Endometrium (tissue), 2 donors: Measurements from ENCODE around the gene RTN1.
A peak's percentile ranks its signal among the peaks of the same experiment; 100 is the strongest.

Experiments used
- FAIRE-seq: peaks from 2 replicates; lab custom pipeline; 2012; peaks lifted over from hg19 to GRCh38; lab: Jason Lieb, UNC
- donor health status: control.
- donor health status: control.

RTN1 gene

GRCh38 chr14:59870277-59871165 is at the start of gene RTN1:
Gene RTN1 (minus strand): TSS chr14:59870776. CDS start chr14:59870630, 146 bp downstream.
- no peak for FAIRE-seq

GRCh38 chr14:59920378-59920683 is 49.8 kb upstream of the RTN1 start:
- no peak for FAIRE-seq

- FAIRE-seq, result no peak
Measured at GRCh38 chr14:59919570-59920377, 49.2 kb upstream of the RTN1 start, which contains the start of gene LRRC9. Gene LRRC9 (plus strand): TSS chr14:59920144.

GRCh38 chr14:59918824-59919569 is 48.4 kb upstream of the RTN1 start:
- FAIRE-seq, result peak; percentile 91

GRCh38 chr14:59913187-59913586 is 42.6 kb upstream of the RTN1 start:
- FAIRE-seq, result no peak

- FAIRE-seq, result no peak
Measured at GRCh38 chr14:59912443-59912842, 41.9 kb upstream of the RTN1 start.

- FAIRE-seq, result no peak
Measured at GRCh38 chr14:59905188-59905587, 34.6 kb upstream of the RTN1 start.

- FAIRE-seq, result no peak
Measured at GRCh38 chr14:59904184-59904583, 33.6 kb upstream of the RTN1 start.

- no peak for FAIRE-seq
Measured at GRCh38 chr14:59900556-59900955, 30.0 kb upstream of the RTN1 start.

GRCh38 chr14:59897757-59898383 is 27.3 kb upstream of the RTN1 start:
- no peak for FAIRE-seq

- no peak for FAIRE-seq
Measured at GRCh38 chr14:59895721-59896120, 25.1 kb upstream of the RTN1 start.

GRCh38 chr14:59890676-59891075 is 20.1 kb upstream of the RTN1 start:
- no peak for FAIRE-seq

- FAIRE-seq, result no peak
Measured at GRCh38 chr14:59882957-59883356, 12.4 kb upstream of the RTN1 start.

GRCh38 chr14:59871166-59871495 is 555 bp upstream of the RTN1 start:
- no peak for FAIRE-seq

GRCh38 chr14:59869381-59870255 is 958 bp downstream of the RTN1 start:
- no peak for FAIRE-seq

GRCh38 chr14:59868021-59868420 is 2.6 kb downstream of the RTN1 start:
- FAIRE-seq, result no peak

- FAIRE-seq, result no peak
Measured at GRCh38 chr14:59863806-59864525, 6.6 kb downstream of the RTN1 start.

GRCh38 chr14:59857328-59857727 is 13.2 kb downstream of the RTN1 start:
- FAIRE-seq, result no peak

GRCh38 chr14:59852350-59852749 is 18.2 kb downstream of the RTN1 start:
- no peak for FAIRE-seq

GRCh38 chr14:59850458-59850857 is 20.1 kb downstream of the RTN1 start:
- no peak for FAIRE-seq
